Measurements from ENCODE around the gene RFX6.
"Not testable (repeated sequence)": the region's sequence is repeated elsewhere in the genome, so short reads cannot be mapped to it uniquely, and the experiment has no call there.

RFX6 gene

DNA sequence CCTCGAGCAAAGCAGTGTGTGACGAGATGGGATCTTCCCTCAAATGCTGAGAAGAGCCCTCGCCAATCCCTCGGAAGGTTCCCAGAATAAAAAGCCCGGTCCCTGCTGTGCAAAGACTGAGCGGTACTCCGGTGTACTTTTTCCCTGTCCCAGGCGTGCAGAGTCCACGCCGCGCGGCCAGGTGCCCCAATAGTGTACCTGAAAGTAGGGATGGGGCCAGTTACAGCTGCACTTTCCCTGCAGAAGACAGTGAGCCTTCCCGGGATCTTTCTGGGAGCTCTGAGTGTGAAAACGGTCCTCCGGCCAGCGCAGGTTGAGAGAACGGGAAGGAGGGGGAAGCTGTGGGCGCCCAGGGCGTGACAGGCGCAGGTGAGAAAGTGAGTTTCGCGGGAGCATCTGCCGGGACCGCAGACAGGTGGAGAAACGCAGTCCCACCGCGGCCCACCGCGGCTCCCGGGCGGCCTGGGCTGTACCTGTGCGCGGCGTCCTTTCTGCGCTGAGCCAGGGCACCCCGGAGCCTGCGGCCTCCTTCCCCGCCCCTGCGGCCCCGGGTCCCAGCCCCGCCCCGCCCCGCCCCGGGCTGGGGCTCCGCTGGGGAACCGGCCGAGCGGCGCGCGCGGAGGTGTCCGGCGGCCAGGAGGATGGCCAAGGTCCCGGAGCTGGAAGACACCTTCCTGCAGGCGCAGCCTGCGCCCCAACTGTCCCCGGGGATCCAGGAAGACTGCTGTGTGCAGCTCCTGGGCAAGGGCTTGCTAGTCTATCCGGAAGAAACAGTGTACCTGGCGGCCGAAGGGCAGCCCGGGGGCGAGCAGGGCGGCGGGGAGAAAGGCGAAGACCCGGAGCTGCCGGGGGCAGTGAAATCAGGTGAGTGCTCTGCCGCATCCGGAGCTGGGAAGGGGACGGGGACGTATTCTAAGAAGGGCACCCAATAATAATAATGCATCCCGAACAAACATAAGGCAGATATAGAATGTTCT, at the start of gene RFX6:
TSS of gene RFX6 (plus strand) at position 608 of the 977 bp plus-strand sequence. CDS start at position 642, 34 bp downstream.
- DNase-seq = no peak

DNA sequence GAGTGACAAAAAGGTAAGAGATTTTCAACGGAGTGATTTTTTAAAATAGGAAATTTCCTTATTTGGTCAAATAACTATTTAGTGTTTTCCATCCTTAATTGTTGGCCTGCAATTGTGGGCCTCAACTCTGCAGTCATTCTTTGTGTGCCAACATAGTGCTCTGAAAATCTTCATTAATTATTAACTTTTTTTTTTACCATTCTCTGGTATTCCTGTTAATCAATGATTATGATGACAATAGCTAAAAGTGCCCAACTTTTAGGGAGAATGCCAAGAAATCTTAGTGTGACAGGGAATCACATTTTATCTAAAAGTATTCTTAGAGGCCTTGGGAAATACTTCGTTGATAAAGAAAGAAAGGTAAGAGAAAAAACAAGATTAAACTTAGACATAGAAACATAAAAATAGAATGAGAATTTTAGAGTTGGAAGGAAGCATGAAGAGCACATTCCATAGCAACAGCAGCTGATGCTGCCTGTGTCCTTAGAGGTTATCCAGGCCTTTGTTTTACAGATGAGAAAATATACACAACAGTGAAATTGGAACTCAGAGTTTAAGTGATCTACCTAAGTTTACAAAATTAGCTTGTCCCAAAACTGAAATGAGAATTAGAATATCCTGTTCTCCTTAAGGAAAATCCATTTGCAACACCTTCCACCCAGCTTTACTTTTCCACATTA, 49.3 kb upstream of the RFX6 start:
- DNase-seq = no peak

DNA sequence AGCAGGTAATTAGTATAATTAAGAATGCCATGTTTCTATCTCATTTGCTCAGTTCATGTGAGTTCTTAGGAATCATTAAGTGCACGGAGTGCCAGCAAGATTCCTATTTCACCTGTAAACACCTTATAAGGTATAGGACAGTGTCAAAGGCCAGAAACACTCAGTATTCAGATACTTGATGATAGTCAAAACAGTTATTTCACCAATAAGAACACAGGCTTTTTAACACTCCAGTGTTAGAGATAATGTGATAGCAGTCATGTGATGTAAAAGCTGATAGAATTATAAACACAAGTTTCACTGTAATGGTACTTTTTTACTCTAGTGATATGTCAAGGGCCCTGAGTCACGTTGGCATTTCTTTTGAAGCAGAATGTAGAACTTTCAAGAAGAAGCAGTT, 48.1 kb upstream of the RFX6 start, which contains the start of gene GPRC6A:
TSS of gene GPRC6A (minus strand) at position 101 of the 400 bp plus-strand sequence. CDS start at position 31, 70 bp downstream.
- DNase-seq = no peak

DNA sequence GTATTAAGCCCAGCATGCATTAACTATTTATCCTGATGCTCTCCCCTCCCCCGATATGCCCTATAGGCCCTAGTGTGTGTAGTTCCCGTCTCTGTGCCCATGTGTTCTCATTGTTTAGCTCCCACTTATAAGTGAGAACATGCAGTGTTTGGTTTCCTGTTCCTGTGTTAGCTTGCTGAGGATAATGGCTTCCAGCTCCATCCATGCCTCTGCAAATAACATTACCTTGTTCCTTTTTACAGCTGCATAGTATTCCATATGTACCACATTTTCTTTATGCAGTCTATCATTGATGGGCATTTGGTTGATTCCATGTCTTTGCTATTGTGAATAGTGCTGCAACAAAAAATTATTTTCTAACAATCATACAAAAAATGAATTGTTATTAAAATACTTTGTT, 42.5 kb upstream of the RFX6 start:
- not testable (repeated sequence) for DNase-seq

- no peak for DNase-seq
Observed at GRCh38 chr6:116836606-116837342, 40.3 kb upstream of the RFX6 start.

DNA sequence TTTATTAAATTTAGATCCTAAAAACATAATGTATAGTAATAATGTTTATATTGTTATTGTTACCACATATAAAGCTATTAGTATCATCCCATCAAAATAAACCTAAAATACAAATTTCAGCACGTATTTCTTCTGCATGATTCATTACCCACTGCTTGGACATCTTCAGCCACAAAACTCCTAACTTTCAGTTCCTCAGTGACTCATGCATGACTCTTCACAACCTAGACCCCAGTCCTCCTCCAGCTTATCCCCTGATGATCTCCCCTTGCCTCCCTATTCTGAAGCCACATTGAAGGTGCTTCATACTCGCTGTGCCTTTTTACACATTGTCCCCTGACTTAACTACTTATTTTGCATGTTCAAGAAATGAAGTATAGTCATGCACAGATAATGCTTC, 37.0 kb upstream of the RFX6 start:
- no peak for DNase-seq

DNA sequence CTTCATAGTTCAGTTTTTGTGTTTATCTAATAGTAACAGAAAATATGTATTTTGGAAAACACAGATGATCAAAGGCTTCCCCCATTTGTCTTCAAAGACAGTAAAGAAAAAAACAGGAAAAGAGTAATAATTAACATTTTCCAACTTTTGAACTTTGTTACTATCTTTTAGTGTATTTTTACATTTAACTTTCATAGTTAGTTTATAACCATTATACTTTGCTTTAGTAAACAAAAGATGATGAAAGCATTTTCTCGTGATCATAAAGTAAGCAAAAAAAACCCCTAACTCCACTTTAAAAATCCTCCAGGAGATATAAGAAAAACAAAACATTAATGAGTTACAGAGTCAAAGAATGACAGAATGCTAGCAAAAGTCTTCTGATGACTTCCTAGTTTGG, 34.6 kb upstream of the RFX6 start:
- DNase-seq = no peak

GRCh38 chr6:116847227-116847626, 29.8 kb upstream of the RFX6 start:
- DNase-seq = no peak

- no peak for DNase-seq
Observed at GRCh38 chr6:116858060-116858459, 19.0 kb upstream of the RFX6 start.

DNA sequence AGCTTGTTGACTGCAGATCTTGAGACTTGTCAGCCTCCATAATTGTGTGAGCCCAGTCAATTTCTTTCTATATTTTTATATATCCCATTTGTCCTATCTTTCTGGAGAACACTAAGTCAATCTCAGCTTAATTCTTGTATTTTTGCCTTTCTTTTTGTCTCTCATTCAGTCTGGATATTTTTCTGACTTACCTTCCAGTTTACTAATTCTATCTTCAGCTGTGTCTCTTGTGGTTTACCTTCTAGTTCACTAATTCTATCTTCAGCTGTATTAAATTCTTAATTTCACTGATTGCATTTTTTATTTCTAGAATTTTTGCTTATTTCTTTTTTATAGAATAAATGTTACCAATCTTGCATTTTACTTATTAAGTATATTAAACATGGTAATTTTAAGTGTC, 17.8 kb upstream of the RFX6 start:
- DNase-seq = no peak

GRCh38 chr6:116866281-116866871, 10.7 kb upstream of the RFX6 start:
- no peak for DNase-seq

- no peak for DNase-seq
Observed at GRCh38 chr6:116872771-116873170, 4.3 kb upstream of the RFX6 start.

DNA sequence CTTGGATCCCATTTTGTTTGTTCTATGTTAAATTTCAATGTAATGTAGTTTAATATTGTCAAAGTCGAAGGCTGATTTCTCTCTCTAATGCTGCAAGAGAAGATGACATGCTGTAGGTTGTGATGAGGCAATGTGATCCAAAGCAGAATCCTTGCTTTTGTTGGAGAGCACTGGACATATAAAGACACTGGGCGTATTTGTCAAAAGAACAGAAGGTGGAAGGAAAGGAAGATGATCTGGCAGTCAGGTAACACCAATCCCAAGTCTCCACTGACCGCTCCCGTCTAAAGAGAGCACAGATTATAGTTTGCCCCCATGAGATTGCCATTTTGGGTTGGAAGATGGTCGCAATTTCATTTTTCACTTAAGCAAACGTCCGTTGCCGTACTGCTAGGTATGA, 935 bp upstream of the RFX6 start:
- no peak for DNase-seq

GRCh38 chr6:116877743-116878142, 701 bp downstream of the RFX6 start:
- no peak for DNase-seq

GRCh38 chr6:116881236-116881635, 4.2 kb downstream of the RFX6 start:
- DNase-seq = no peak

- DNase-seq = no peak
Observed at GRCh38 chr6:116883005-116883404, 6.0 kb downstream of the RFX6 start.

GRCh38 chr6:116884530-116884929, 7.5 kb downstream of the RFX6 start:
- DNase-seq = no peak

GRCh38 chr6:116887168-116887567, 10.1 kb downstream of the RFX6 start:
- no peak for DNase-seq

- no peak for DNase-seq
Observed at GRCh38 chr6:116887894-116888293, 10.9 kb downstream of the RFX6 start.

DNA sequence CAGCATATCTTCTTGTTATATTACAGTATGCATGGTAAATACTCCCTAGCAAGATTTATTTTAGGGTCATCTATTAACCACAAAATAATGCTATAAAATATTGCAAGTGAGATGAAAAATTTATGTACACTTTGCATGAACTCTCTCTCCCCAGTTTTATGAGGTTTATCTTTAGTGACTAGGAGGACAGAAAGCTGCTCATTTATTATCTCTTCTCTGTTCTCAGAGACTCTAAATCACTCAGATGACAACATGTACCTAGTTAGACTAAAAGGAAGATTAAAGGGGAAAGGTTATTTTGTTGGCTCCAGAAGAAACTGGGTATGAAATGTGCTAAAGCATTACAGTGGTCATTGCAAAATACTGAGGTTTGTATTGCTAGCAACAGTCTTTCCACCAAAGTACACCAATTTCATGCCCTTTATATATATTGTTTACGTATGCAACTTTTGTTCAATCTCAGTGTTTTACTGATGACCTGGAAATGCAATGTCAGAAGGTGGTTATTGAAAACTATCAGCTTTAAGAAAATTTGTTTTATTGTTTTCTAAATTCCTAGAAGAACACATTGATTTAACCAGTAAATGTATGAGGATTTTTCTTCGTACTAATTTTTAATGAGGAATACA, 11.8 kb downstream of the RFX6 start:
- no peak for DNase-seq

DNA sequence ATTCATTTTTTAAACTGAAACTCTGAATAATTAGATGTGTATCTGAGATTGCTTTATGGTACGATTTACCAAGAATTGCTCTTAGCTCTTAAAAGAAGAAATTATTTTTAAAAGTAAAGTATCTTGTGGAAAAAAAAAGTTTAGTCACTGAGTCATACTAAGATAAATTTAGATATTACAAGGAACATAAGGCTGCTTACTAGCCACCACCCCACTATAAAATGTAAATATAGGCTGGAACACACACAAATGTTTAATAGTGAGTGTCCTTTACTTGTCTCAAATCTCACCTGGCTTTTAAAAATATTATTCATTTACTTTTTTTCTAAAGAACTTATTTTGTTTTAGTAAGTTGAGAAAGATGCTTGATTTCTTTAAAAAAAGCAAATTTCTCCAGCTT, 17.6 kb downstream of the RFX6 start:
- DNase-seq = no peak

- no peak for DNase-seq
Observed at GRCh38 chr6:116895935-116896334, 18.9 kb downstream of the RFX6 start.
